Bronchial epithelial cell (primary cell): ENCODE measurements around the gene TNFRSF4. TPM values are rescaled to one million over a fixed set of nuclear protein-coding genes. Genes with fewer than 3 reads are reported as not detected.

Experiments
- DNase-seq: peaks from one replicate; pipeline ENCODE4 v3.0.0-alpha.2; 2010; ENCODE audit warnings: low read depth
- FAIRE-seq: peaks from 2 replicates; lab custom pipeline; 2011; peaks lifted over from hg19 to GRCh38; lab: Jason Lieb, UNC
- H3K27me3 ChIP-seq: 2 replicates; pipeline ENCODE4 v1.5.1; 2011; ENCODE audit warnings: low read length; ENCODE audit not compliant: control insufficient read depth, insufficient read depth
- H3K36me3 ChIP-seq: 2 replicates; pipeline ENCODE4 v1.5.1; 2011; ENCODE audit warnings: low read length; ENCODE audit not compliant: control insufficient read depth, insufficient read depth
- H3K4me3 ChIP-seq: 2 replicates; pipeline ENCODE4 v1.5.1; 2011; ENCODE audit warnings: mild to moderate bottlenecking, low read depth, low read length, control low read depth
- CTCF ChIP-seq: IDR thresholded peaks from 2 replicates; pipeline ENCODE4 v1.5.1; 2011; ENCODE audit warnings: mild to moderate bottlenecking, moderate library complexity, low read length, control low read depth, inconsistent platforms; ENCODE audit not compliant: insufficient read depth, severe bottlenecking
- total RNA-seq: library from RNA; depleted of rRNA; stranded (reverse); fragments of >200 nt; gene quantifications from 2 replicates; pipeline ENCODE4 v1.2.1, GENCODE V29; 2014

The TNFRSF4 gene
- total RNA-seq, 1 donor from 2014 or later, result not detected

GRCh38 chr1:1243266-1243660 is 29.3 kb upstream of the TNFRSF4 start:
- DNase-seq (no peak), FAIRE-seq (no peak)
- H3K4me3 ChIP-seq, result no peak overlapping the region
- no peaks in the 10 kb centered on the region for H3K27me3 ChIP-seq
- no peaks in the 10 kb centered on the region for H3K36me3 ChIP-seq
- no peak for TF ChIP-seq CTCF

- Histone ChIP-seq H3K4me3 (no peak overlapping the region), H3K36me3 (no peaks in the 10 kb centered on the region), H3K27me3 (no peaks in the 10 kb centered on the region)
- no peak for TF ChIP-seq CTCF
- no peak for FAIRE-seq
- DNase-seq, result no peak
Observed at GRCh38 chr1:1242461-1243265, 28.7 kb upstream of the TNFRSF4 start.

GRCh38 chr1:1241588-1242219 is 27.8 kb upstream of the TNFRSF4 start:
- Histone ChIP-seq H3K27me3 (no peaks in the 10 kb centered on the region), H3K4me3 (no peak overlapping the region), H3K36me3 (no peaks in the 10 kb centered on the region)
- no peak for FAIRE-seq
- TF ChIP-seq CTCF, result no peak
- DNase-seq, result no peak

- no peaks in the 10 kb centered on the region for H3K27me3 ChIP-seq
- no peak for FAIRE-seq
- H3K4me3 ChIP-seq, result no peak overlapping the region
- no peaks in the 10 kb centered on the region for H3K36me3 ChIP-seq
- DNase-seq, result no peak
- TF ChIP-seq CTCF, result no peak
Observed at GRCh38 chr1:1240822-1241587, 27.1 kb upstream of the TNFRSF4 start.

GRCh38 chr1:1240348-1240732 is 26.4 kb upstream of the TNFRSF4 start:
- no peak overlapping the region for H3K4me3 ChIP-seq
- FAIRE-seq (no peak), DNase-seq (no peak)
- no peak for TF ChIP-seq CTCF
- no peaks in the 10 kb centered on the region for H3K36me3 ChIP-seq
- H3K27me3 ChIP-seq, result no peaks in the 10 kb centered on the region
